A549 (cell line): ENCODE results near the gene TM4SF18.

ENCODE experiments used
- CEBPB ChIP-seq, 2 experiments: fragments of >200 bp in 1 of 2; sonication (Bioruptor Twin) in 1 of 2; formaldehyde crosslinking in 1 of 2; IDR thresholded peaks; 2 replicates each; pipeline ENCODE4 v1.6.1; 2012 to 2016
- EP300 ChIP-seq, 2 experiments: fragments of >200 bp; sonication (Bioruptor Twin); formaldehyde crosslinking; IDR thresholded peaks; 2 replicates in 1 of 2; 3 replicates in 1 of 2; pipeline ENCODE4 v1.6.1; 2016 to 2017
- HES2 ChIP-seq: fragments of >200 bp; sonication (Bioruptor Twin); formaldehyde crosslinking; IDR thresholded peaks from 2 replicates; pipeline ENCODE4 v1.6.1; 2016
- JUN ChIP-seq, 2 experiments: fragments of >200 bp; sonication (Bioruptor Twin); formaldehyde crosslinking; IDR thresholded peaks; 2 replicates in 1 of 2; 3 replicates in 1 of 2; pipeline ENCODE4 v1.6.1; 2016 to 2017
- MAZ ChIP-seq: fragments of 150-350 bp; IDR thresholded peaks from 2 replicates; pipeline ENCODE4 v1.6.1; 2014; ENCODE audit warnings: antibody characterized with exemption, low read depth, low read length, borderline replicate concordance
- NFE2L2 ChIP-seq: fragments of 150-350 bp; conservative IDR thresholded peaks from 2 replicates; pipeline ENCODE4 v1.6.1; 2014; ENCODE audit warnings: low read length
- POLR2A ChIP-seq: IDR thresholded peaks from 2 replicates; pipeline ENCODE4 v1.6.1; 2012; ENCODE audit warnings: mild to moderate bottlenecking, low read length
- SREBF2 ChIP-seq: fragments of 450-650 bp; IDR thresholded peaks from 2 replicates; pipeline ENCODE4 v1.6.1; 2014; ENCODE audit warnings: mild to moderate bottlenecking, moderate library complexity
- TF ChIP-seq, protein P1 (sequence below): fragments of >200 bp; sonication (Bioruptor Twin); formaldehyde crosslinking; IDR thresholded peaks from 3 replicates; pipeline ENCODE4 v1.5.1; 2016
- TF ChIP-seq, protein P2 (sequence below): fragments of 250-450 bp; sonication (Bioruptor Pico); IDR thresholded peaks from 2 replicates; pipeline ENCODE4 v1.5.0; 2021; ENCODE audit warnings: mild to moderate bottlenecking, moderate library complexity, borderline replicate concordance

DNA sequence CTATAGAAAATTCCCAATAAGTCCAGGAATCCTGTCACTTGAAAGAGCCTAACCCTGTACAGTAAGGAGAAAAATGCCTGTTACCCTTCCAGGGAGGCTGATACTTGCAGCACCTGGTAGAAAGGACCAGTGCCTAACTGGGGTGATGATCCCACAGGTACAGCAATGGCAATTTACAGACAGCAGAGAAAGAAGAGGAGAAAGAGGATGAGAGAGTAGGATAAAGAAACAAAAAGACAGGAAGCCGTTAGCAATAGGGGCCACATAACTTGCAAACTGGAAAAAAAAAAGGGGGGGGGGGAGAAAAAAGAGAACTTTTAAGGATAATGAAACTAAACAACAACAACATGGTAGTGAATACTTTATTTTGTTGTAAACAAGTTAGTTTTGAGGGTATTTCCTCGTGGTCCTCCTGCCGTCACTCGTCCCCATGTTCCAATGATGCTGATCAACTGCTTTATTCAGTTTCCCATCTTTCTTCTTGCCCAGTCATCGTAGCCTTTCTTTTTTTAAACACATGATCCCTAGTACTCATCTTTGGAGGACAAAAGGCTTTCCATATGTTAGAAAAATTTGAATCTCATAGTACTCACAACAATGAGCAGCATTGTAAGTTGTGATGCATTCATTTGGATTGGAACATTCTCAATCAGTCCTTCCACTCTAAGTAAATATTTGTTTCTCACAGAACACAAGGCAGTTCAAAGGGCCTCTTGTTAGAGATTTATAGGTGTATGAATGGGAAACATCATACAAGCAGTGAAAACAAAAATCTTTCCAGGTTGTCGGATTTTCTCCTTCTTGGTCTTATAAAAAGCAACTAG lies 35.5 kb upstream of the TM4SF18 start:
- TF ChIP-seq, protein P1, sequence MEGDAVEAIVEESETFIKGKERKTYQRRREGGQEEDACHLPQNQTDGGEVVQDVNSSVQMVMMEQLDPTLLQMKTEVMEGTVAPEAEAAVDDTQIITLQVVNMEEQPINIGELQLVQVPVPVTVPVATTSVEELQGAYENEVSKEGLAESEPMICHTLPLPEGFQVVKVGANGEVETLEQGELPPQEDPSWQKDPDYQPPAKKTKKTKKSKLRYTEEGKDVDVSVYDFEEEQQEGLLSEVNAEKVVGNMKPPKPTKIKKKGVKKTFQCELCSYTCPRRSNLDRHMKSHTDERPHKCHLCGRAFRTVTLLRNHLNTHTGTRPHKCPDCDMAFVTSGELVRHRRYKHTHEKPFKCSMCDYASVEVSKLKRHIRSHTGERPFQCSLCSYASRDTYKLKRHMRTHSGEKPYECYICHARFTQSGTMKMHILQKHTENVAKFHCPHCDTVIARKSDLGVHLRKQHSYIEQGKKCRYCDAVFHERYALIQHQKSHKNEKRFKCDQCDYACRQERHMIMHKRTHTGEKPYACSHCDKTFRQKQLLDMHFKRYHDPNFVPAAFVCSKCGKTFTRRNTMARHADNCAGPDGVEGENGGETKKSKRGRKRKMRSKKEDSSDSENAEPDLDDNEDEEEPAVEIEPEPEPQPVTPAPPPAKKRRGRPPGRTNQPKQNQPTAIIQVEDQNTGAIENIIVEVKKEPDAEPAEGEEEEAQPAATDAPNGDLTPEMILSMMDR: no peak
- no peak for TF ChIP-seq HES2
- no peak for TF ChIP-seq SREBF2
- no peak for TF ChIP-seq CEBPB (IDR thresholded peaks at IDR 0.05)
- 0 out of 2 replicates have a peak, but pooled peaks have one; percentile 27 for TF ChIP-seq NFE2L2
- no peak for TF ChIP-seq POLR2A
- TF ChIP-seq, protein P2, sequence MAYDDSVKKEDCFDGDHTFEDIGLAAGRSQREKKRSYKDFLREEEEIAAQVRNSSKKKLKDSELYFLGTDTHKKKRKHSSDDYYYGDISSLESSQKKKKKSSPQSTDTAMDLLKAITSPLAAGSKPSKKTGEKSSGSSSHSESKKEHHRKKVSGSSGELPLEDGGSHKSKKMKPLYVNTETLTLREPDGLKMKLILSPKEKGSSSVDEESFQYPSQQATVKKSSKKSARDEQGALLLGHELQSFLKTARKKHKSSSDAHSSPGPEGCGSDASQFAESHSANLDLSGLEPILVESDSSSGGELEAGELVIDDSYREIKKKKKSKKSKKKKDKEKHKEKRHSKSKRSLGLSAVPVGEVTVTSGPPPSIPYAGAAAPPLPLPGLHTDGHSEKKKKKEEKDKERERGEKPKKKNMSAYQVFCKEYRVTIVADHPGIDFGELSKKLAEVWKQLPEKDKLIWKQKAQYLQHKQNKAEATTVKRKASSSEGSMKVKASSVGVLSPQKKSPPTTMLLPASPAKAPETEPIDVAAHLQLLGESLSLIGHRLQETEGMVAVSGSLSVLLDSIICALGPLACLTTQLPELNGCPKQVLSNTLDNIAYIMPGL (CRISPR knock-in tag): no peak
- TF ChIP-seq JUN (IDR thresholded peaks at IDR 0.05): no peak; a peak in 3 of 5 replicates
- TF ChIP-seq MAZ: no peak
- TF ChIP-seq EP300 (IDR thresholded peaks at IDR 0.05): no peak
